Prostate gland (tissue), 2 donors: ENCODE results near the gene RTN4RL2. TPM values are rescaled to one million over a fixed set of nuclear protein-coding genes. Genes with fewer than 3 reads are reported as not detected.

Source experiments
- DNase-seq: peaks from one replicate; pipeline ENCODE4 v3.0.0-alpha.2; 2019; ENCODE audit warnings: low spot score
- H3K27ac ChIP-seq, 2 donors: fragments of 200-600 bp; sonication (generic); 2 replicates each; pipeline ENCODE4 v1.5.1; 2017 to 2019
- H3K27me3 ChIP-seq: fragments of 200-600 bp; sonication (generic); replicated peaks from 2 replicates; pipeline ENCODE4 v1.5.1; 2019; ENCODE audit not compliant: insufficient read depth
- H3K36me3 ChIP-seq, 2 donors: fragments of 200-600 bp; sonication (generic); 1 replicate in 1 of 2; 2 replicates in 1 of 2; pipeline versions ENCODE4 v1.5.1 to v1.8.1; 2017 to 2019
- H3K4me1 ChIP-seq: fragments of 200-600 bp; sonication (generic); replicated peaks from 2 replicates; pipeline ENCODE4 v1.5.1; 2019
- H3K4me3 ChIP-seq, 2 donors: fragments of 200-600 bp; sonication (generic); 2 replicates each; pipeline ENCODE4 v1.5.1; 2017 to 2019
- H3K9me3 ChIP-seq: fragments of 200-600 bp; sonication (generic); 2 replicates; pipeline ENCODE4 v1.5.1; 2017
- CTCF ChIP-seq, 4 experiments: fragments of 200-600 bp in 2 of 4; fragments of 450-650 bp in 2 of 4; sonication (generic) in 2 of 4; IDR thresholded peaks; 1 replicate in 3 of 4; 2 replicates in 1 of 4; pipeline ENCODE4 v1.5.1; 2016 to 2019; ENCODE audit warnings: antibody characterized with exemption in 4 of 4, mild to moderate bottlenecking in 2 of 4, moderate library complexity in 2 of 4
- POLR2A ChIP-seq: fragments of 450-650 bp; IDR thresholded peaks from one replicate; pipeline ENCODE4 v1.6.1; 2016; ENCODE audit warnings: antibody characterized with exemption, mild to moderate bottlenecking
- POLR2AphosphoS5 ChIP-seq: sonication (generic); formaldehyde crosslinking; IDR thresholded peaks from one replicate; pipeline ENCODE4 v1.6.1; 2017; ENCODE audit warnings: antibody characterized with exemption
- WGBS: methylation state at CpG from one replicate; pipeline ENCODE4 v1.1.5; 2018; 5-methylcytosine and 5-hydroxymethylcytosine counted together
- intact Hi-C: fragments of 100-400 bp; cut with DNase I; formaldehyde crosslinking; loops from one replicate; pipeline ENCODE4 v1.14.2; 2022
- total RNA-seq, 2 donors: library from RNA; depleted of rRNA; stranded (reverse); fragments of >200 nt; gene quantifications; one replicate each; pipeline ENCODE4 v1.1.0, GENCODE V29; 2016

The RTN4RL2 gene
- total RNA-seq, 2 donors from 2014 or later: 0.51 to 2.0 TPM

- Histone ChIP-seq H3K27me3 (no peaks in the 10 kb centered on the region), H3K4me3 (no peak overlapping the region), H3K4me1 (no peaks in the 10 kb centered on the region), H3K36me3 (no peaks in the 10 kb centered on the region), H3K9me3 (no peaks in the 10 kb centered on the region), H3K27ac (no peak overlapping the region)
- no peak for DNase-seq
- whole genome bisulfite sequencing: 56% methylated on average over 4 of the region's 4 CpGs
- TF ChIP-seq POLR2AphosphoS5: no peak
- no peak for TF ChIP-seq CTCF (IDR thresholded peaks at IDR 0.05)
- TF ChIP-seq POLR2A: no peak
- intact Hi-C loops: no loop called here
These were observed 6.4 kb downstream of the RTN4RL2 start for GRCh38 chr11:57466680-57467079.

- Histone ChIP-seq H3K27ac (no peak overlapping the region), H3K36me3 (no peaks in the 10 kb centered on the region), H3K27me3 (no peaks in the 10 kb centered on the region), H3K4me3 (no peak overlapping the region), H3K9me3 (no peaks in the 10 kb centered on the region), H3K4me1 (no peaks in the 10 kb centered on the region)
- no peak for DNase-seq
- no peak for TF ChIP-seq POLR2A
- TF ChIP-seq CTCF (IDR thresholded peaks at IDR 0.05): no peak
- WGBS: 55% methylated on average over 23 of the region's 23 CpGs
- intact Hi-C loops: no loop called here
These were observed 7.3 kb downstream of the RTN4RL2 start for GRCh38 chr11:57467508-57468157.

- no peak overlapping the region for H3K27ac ChIP-seq
- intact Hi-C loops: no loop called here
- H3K4me1 ChIP-seq: no peaks in the 10 kb centered on the region
- H3K27me3 ChIP-seq: no peaks in the 10 kb centered on the region
- DNase-seq: no peak
- 57% methylated on average over 4 of the region's 4 CpGs for WGBS
- no peak overlapping the region for H3K4me3 ChIP-seq
- no peaks in the 10 kb centered on the region for H3K9me3 ChIP-seq
- TF ChIP-seq CTCF (IDR thresholded peaks at IDR 0.05) (no peak), POLR2A (no peak), POLR2AphosphoS5 (no peak)
- no peaks in the 10 kb centered on the region for H3K36me3 ChIP-seq
These were observed 7.9 kb downstream of the RTN4RL2 start for GRCh38 chr11:57468276-57468675.

GRCh38 chr11:57469268-57469667, 8.9 kb downstream of the RTN4RL2 start:
- no peak for DNase-seq
- H3K9me3 ChIP-seq: no peaks in the 10 kb centered on the region
- WGBS: 78% methylated on average over 5 of the region's 5 CpGs
- H3K27ac ChIP-seq: no peak overlapping the region
- no peaks in the 10 kb centered on the region for H3K4me1 ChIP-seq
- no peak for TF ChIP-seq POLR2A
- TF ChIP-seq POLR2AphosphoS5: no peak
- no peak for TF ChIP-seq CTCF (IDR thresholded peaks at IDR 0.05)
- H3K36me3 ChIP-seq: no peaks in the 10 kb centered on the region
- no peaks in the 10 kb centered on the region for H3K27me3 ChIP-seq
- intact Hi-C loops: no loop called here
- H3K4me3 ChIP-seq: no peak overlapping the region

- no peak for TF ChIP-seq POLR2A
- TF ChIP-seq CTCF (IDR thresholded peaks at IDR 0.05): no peak
- no peak for TF ChIP-seq POLR2AphosphoS5
- Histone ChIP-seq H3K4me3 (no peak overlapping the region), H3K4me1 (peaks cover 4% of the 10 kb centered on the region), H3K9me3 (no peaks in the 10 kb centered on the region), H3K36me3 (no peaks in the 10 kb centered on the region), H3K27me3 (no peaks in the 10 kb centered on the region), H3K27ac (no peak overlapping the region)
- WGBS: 85% methylated on average over 3 of the region's 3 CpGs
- intact Hi-C loops: no loop called here
- DNase-seq: no peak
These were observed 11.2 kb downstream of the RTN4RL2 start for GRCh38 chr11:57471496-57471895.
